Trophoblast cell (in vitro differentiated cells and primary cell): Measurements from ENCODE around the gene GRAMD2A.

Experiments
- DNase-seq, 2 donors: peaks; one replicate each; pipeline ENCODE4 v3.0.0-alpha.2; 2016
- H2AFZ ChIP-seq: 2 replicates; pipeline ENCODE4 v1.6.1; 2013; ENCODE audit warnings: low read length, moderate library complexity, mild to moderate bottlenecking; ENCODE audit not compliant: insufficient read depth, poor library complexity
- H2AK5ac ChIP-seq: 2 replicates; pipeline ENCODE4 v1.6.1; 2013; ENCODE audit warnings: mild to moderate bottlenecking, low read length
- H2BK120ac ChIP-seq: 2 replicates; pipeline ENCODE4 v1.6.1; 2013; ENCODE audit warnings: low read length, mild to moderate bottlenecking, moderate library complexity; ENCODE audit not compliant: insufficient read depth, poor library complexity
- H2BK12ac ChIP-seq: 2 replicates; pipeline ENCODE4 v1.6.1; 2013; ENCODE audit warnings: mild to moderate bottlenecking, low read length, moderate library complexity
- H2BK5ac ChIP-seq: 2 replicates; pipeline ENCODE4 v1.6.1; 2013; ENCODE audit warnings: low read length, low read depth, moderate library complexity, mild to moderate bottlenecking; ENCODE audit not compliant: poor library complexity
- H3K14ac ChIP-seq: 2 replicates; pipeline ENCODE4 v1.6.1; 2013; ENCODE audit warnings: mild to moderate bottlenecking, low read length
- H3K18ac ChIP-seq: 2 replicates; pipeline ENCODE4 v1.6.1; 2013; ENCODE audit warnings: mild to moderate bottlenecking, low read length
- H3K23ac ChIP-seq: 2 replicates; pipeline ENCODE4 v1.6.1; 2013; ENCODE audit warnings: low read length
- H3K27ac ChIP-seq: 2 replicates; pipeline ENCODE4 v1.5.1; 2013; ENCODE audit warnings: low read depth, mild to moderate bottlenecking, inconsistent platforms, low read length, moderate library complexity
- H3K27me3 ChIP-seq: 2 replicates; pipeline ENCODE4 v1.6.1; 2013; ENCODE audit warnings: inconsistent platforms, mild to moderate bottlenecking, low read length, moderate library complexity; ENCODE audit not compliant: insufficient read depth
- H3K36me3 ChIP-seq, 2 experiments: 1 replicate in 1 of 2; 2 replicates in 1 of 2; pipeline ENCODE4 v1.6.1; 2013; ENCODE audit warnings: low read length in 2 of 2, mild to moderate bottlenecking in 2 of 2, moderate library complexity in 1 of 2; ENCODE audit not compliant: insufficient read depth in 2 of 2, control insufficient read depth in 1 of 2
- H3K4ac ChIP-seq: 2 replicates; pipeline ENCODE4 v1.6.1; 2013; ENCODE audit warnings: low read depth, mild to moderate bottlenecking, low read length, moderate library complexity
- H3K4me1 ChIP-seq, 2 experiments: 1 replicate in 1 of 2; 2 replicates in 1 of 2; pipeline ENCODE4 v1.6.1; 2013; ENCODE audit warnings: low read length in 2 of 2, mild to moderate bottlenecking in 2 of 2, moderate library complexity in 1 of 2; ENCODE audit not compliant: insufficient read depth in 2 of 2, control insufficient read depth in 1 of 2
- H3K4me2 ChIP-seq: 2 replicates; pipeline ENCODE4 v1.6.1; 2013; ENCODE audit warnings: inconsistent platforms, mild to moderate bottlenecking, low read length, moderate library complexity
- H3K4me3 ChIP-seq: 2 replicates; pipeline ENCODE4 v1.5.1; 2013; ENCODE audit warnings: mild to moderate bottlenecking, low read depth, low read length, inconsistent platforms
- H3K79me1 ChIP-seq: one replicate; pipeline ENCODE4 v1.6.1; 2013; ENCODE audit warnings: low read length
- H3K79me2 ChIP-seq: 2 replicates; pipeline ENCODE4 v1.6.1; 2013; ENCODE audit warnings: low read length, mild to moderate bottlenecking; ENCODE audit not compliant: control insufficient read depth, insufficient read depth, poor library complexity
- H3K9ac ChIP-seq: 2 replicates; pipeline ENCODE4 v1.6.1; 2013; ENCODE audit warnings: mild to moderate bottlenecking, low read length
- H3K9me3 ChIP-seq: 2 replicates; pipeline ENCODE4 v1.6.1; 2013; ENCODE audit warnings: low read depth, mild to moderate bottlenecking, control low read depth, inconsistent platforms, low read length; ENCODE audit not compliant: insufficient read depth
- H4K12ac ChIP-seq: 2 replicates; pipeline ENCODE4 v1.6.1; 2013; ENCODE audit warnings: low read depth, mild to moderate bottlenecking, low read length, moderate library complexity
- H4K8ac ChIP-seq: 2 replicates; pipeline ENCODE4 v1.6.1; 2013; ENCODE audit warnings: low read depth, mild to moderate bottlenecking, low read length, moderate library complexity
- H4K91ac ChIP-seq: one replicate; pipeline ENCODE4 v1.6.1; 2013; ENCODE audit warnings: low read depth, mild to moderate bottlenecking, low read length, moderate library complexity
- WGBS: extraction: QIAGEN DNeasy Blood & Tissue Kit; methylation state at CpG from one replicate; pipeline ENCODE4 v1.1.7; 2013; ENCODE audit warnings: missing lambda C conversion rate; ENCODE audit not compliant: insufficient read length, insufficient coverage; ENCODE audit errors: extremely low coverage; 5-methylcytosine and 5-hydroxymethylcytosine counted together

GRAMD2A gene

GRCh38 chr15:72229947-72230196 lies 32.3 kb upstream of the GRAMD2A start:
- peak overlapping the region; percentile 98 for H3K4ac ChIP-seq

GRCh38 chr15:72229076-72229946 lies 31.7 kb upstream of the GRAMD2A start:
- peak in 1 of 2 donors; percentile 31 for DNase-seq
- Histone ChIP-seq H3K79me1 (peaks cover 24% of the 10 kb centered on the region), H3K27ac (peak overlapping the region; percentile 91), H4K12ac (no peak overlapping the region), H2BK12ac (no peak overlapping the region), H2AK5ac (no peak overlapping the region), H3K18ac (peak overlapping the region; percentile 57), H3K9me3 (no peaks in the 10 kb centered on the region), H3K27me3 (no peaks in the 10 kb centered on the region), H4K8ac (peak overlapping the region; percentile 39), H3K79me2 (peaks cover 26% of the 10 kb centered on the region), H3K4me1 (peaks cover 16 to 22% of the 10 kb centered on the region in 2 experiments), H2BK120ac (peak overlapping the region; percentile 36), H3K4ac (peak overlapping the region; percentile 98), H4K91ac (peak overlapping the region; percentile 90), H3K36me3 (peaks cover 3 to 5% of the 10 kb centered on the region in 2 experiments), H3K4me2 (peak overlapping the region; percentile 70), H3K23ac (no peak overlapping the region), H2BK5ac (peak overlapping the region; percentile 75), H2AFZ (no peak overlapping the region), H3K14ac (peak overlapping the region; percentile 64), H3K4me3 (peak overlapping the region; percentile 86), H3K9ac (peak overlapping the region; percentile 95)
- WGBS = no CpG with 5 or more reads among the region's 25 CpGs

More at GRCh38 chr15:72229947-72230196, 32.3 kb upstream of the GRAMD2A start:
- Histone ChIP-seq H2BK120ac (peak overlapping the region; percentile 86), H4K8ac (peak overlapping the region; percentile 92), H3K27me3 (no peaks in the 10 kb centered on the region), H3K4me2 (peak overlapping the region; percentile 70), H3K9me3 (no peaks in the 10 kb centered on the region), H3K14ac (peak overlapping the region; percentile 89), H2AK5ac (peak overlapping the region; percentile 84), H3K79me1 (peaks cover 24% of the 10 kb centered on the region), H3K23ac (no peak overlapping the region), H2BK12ac (no peak overlapping the region), H3K4me1 (peaks cover 16 to 22% of the 10 kb centered on the region in 2 experiments), H4K91ac (peak overlapping the region; percentile 90), H3K9ac (peak overlapping the region; percentile 95), H3K36me3 (peaks cover 0 to 1% of the 10 kb centered on the region in 2 experiments), H2AFZ (peak overlapping the region; percentile 61), H3K79me2 (peaks cover 23% of the 10 kb centered on the region), H2BK5ac (peak overlapping the region; percentile 75), H4K12ac (peak overlapping the region; percentile 90), H3K18ac (peak overlapping the region; percentile 82), H3K4me3 (peak overlapping the region; percentile 86), H3K27ac (peak overlapping the region; percentile 91)
- no CpG with 5 or more reads among the region's 29 CpGs for WGBS
- no peak for DNase-seq

- H4K8ac ChIP-seq = no peak overlapping the region
Measured at GRCh38 chr15:72227720-72228119, 30.1 kb upstream of the GRAMD2A start.

DNA sequence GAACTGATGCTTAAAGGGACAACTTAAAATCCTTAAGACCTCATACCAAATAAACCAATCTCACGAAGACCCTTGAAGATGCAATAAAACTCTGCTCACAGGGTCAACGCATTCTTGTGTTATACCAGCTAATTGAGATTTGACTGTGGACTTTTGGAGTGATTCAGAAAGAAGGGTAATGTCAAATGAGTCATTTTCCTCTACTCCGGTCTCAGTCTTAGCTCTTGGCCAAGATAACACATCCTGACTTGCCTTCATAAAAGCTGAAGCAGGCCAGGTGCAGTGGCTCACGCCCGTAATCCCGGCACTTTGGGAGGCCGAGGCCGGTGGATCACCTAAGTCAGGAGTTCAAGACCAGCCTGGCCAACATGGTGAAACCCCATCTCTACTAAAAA lies 29.6 kb upstream of the GRAMD2A start:
- no peak overlapping the region for H3K14ac ChIP-seq
- H3K9ac ChIP-seq = no peak overlapping the region
- no peak overlapping the region for H3K23ac ChIP-seq
- peaks cover 24% of the 10 kb centered on the region for H3K79me1 ChIP-seq
- H3K4ac ChIP-seq = no peak overlapping the region
- H2BK5ac ChIP-seq = no peak overlapping the region
- no peak overlapping the region for H2AK5ac ChIP-seq
- peak; percentile 55 to 80 for DNase-seq
- peaks cover 39% of the 10 kb centered on the region for H3K79me2 ChIP-seq
- H3K4me2 ChIP-seq = no peak overlapping the region
- peaks cover 19 to 22% of the 10 kb centered on the region in 2 experiments for H3K4me1 ChIP-seq
- H3K9me3 ChIP-seq = no peaks in the 10 kb centered on the region
- no peak overlapping the region for H4K12ac ChIP-seq
- H2BK120ac ChIP-seq = no peak overlapping the region
- no peak overlapping the region for H2AFZ ChIP-seq
- H4K8ac ChIP-seq = no peak overlapping the region
- no peak overlapping the region for H2BK12ac ChIP-seq
- no peak overlapping the region for H3K18ac ChIP-seq
- no peak overlapping the region for H4K91ac ChIP-seq
- H3K36me3 ChIP-seq = peaks cover 12 to 20% of the 10 kb centered on the region in 2 experiments
- no CpG with 5 or more reads among the region's 8 CpGs for WGBS
- H3K27me3 ChIP-seq = no peaks in the 10 kb centered on the region
- no peak overlapping the region for H3K4me3 ChIP-seq
- no peak overlapping the region for H3K27ac ChIP-seq

More at GRCh38 chr15:72227720-72228119, 30.1 kb upstream of the GRAMD2A start:
- Histone ChIP-seq H3K27ac (peak overlapping the region; percentile 91), H3K9me3 (no peaks in the 10 kb centered on the region), H3K79me2 (peaks cover 35% of the 10 kb centered on the region), H2BK5ac (no peak overlapping the region), H3K18ac (no peak overlapping the region), H3K36me3 (peaks cover 9 to 17% of the 10 kb centered on the region in 2 experiments), H3K4ac (peak overlapping the region; percentile 64), H3K23ac (no peak overlapping the region), H2BK12ac (no peak overlapping the region), H3K4me1 (peaks cover 16 to 22% of the 10 kb centered on the region in 2 experiments), H3K4me3 (no peak overlapping the region), H4K12ac (no peak overlapping the region), H2AK5ac (no peak overlapping the region), H2AFZ (no peak overlapping the region), H3K79me1 (peaks cover 24% of the 10 kb centered on the region), H3K14ac (no peak overlapping the region), H3K27me3 (no peaks in the 10 kb centered on the region), H3K4me2 (peak overlapping the region; percentile 4), H4K91ac (no peak overlapping the region), H2BK120ac (no peak overlapping the region), H3K9ac (no peak overlapping the region)
- WGBS = no CpG with 5 or more reads among the region's 4 CpGs
- DNase-seq = peak in 1 of 2 donors; percentile 20
